Adrenal gland (tissue), 5 donors: Measurements from ENCODE around the gene ASB2.

Source experiments
- CTCF ChIP-seq, 6 experiments: fragments of 450-650 bp in 4 of 6; fragments of 200-600 bp in 2 of 6; sonication (generic) in 1 of 6; IDR thresholded peaks; 1 replicate in 5 of 6; 2 replicates in 1 of 6; pipeline versions ENCODE4 v1.5.1 to v1.8.0; 2016 to 2021; ENCODE audit warnings: antibody characterized with exemption in 6 of 6, mild to moderate bottlenecking in 2 of 6, moderate library complexity in 1 of 6
- POLR2A ChIP-seq, 2 donors: fragments of 450-650 bp; IDR thresholded peaks; one replicate each; pipeline ENCODE4 v1.6.1; 2017; ENCODE audit warnings: antibody characterized with exemption in 2 of 2, mild to moderate bottlenecking in 2 of 2, moderate library complexity in 1 of 2
- donor health status: DM: no; HTN: no; CAD: no.

- TF ChIP-seq CTCF (IDR thresholded peaks at IDR 0.05) (no peak), POLR2A (IDR thresholded peaks at IDR 0.05) (no peak)
Observed at GRCh38 chr14:94018308-94018707, 41.9 kb upstream of the ASB2 start.
